Renal pelvis (tissue), 12 donors: ENCODE data around the gene ZNF512B. TPM values are rescaled to one million over a fixed set of nuclear protein-coding genes. Genes with fewer than 3 reads are reported as not detected.
"Not testable (repeated sequence)": the region's sequence is repeated elsewhere in the genome, so short reads cannot be mapped to it uniquely, and the experiment has no call there.

ENCODE experiments used
- DNase-seq: peaks from one replicate; pipeline ENCODE4 v3.0.0-alpha.2; 2013
- long read RNA-seq, 16 experiments: transcript quantifications; one replicate each; lab custom pipeline, GENCODE V29; 2026
- polyA plus RNA-seq, 3 donors: library from polyadenylated mRNA; unstranded; fragments of 120-200 nt; gene quantifications; one replicate each; pipeline ENCODE4 v1.2.1, GENCODE V29; 2013; ENCODE audit not compliant: insufficient read length in 3 of 3

The ZNF512B gene, protein sequence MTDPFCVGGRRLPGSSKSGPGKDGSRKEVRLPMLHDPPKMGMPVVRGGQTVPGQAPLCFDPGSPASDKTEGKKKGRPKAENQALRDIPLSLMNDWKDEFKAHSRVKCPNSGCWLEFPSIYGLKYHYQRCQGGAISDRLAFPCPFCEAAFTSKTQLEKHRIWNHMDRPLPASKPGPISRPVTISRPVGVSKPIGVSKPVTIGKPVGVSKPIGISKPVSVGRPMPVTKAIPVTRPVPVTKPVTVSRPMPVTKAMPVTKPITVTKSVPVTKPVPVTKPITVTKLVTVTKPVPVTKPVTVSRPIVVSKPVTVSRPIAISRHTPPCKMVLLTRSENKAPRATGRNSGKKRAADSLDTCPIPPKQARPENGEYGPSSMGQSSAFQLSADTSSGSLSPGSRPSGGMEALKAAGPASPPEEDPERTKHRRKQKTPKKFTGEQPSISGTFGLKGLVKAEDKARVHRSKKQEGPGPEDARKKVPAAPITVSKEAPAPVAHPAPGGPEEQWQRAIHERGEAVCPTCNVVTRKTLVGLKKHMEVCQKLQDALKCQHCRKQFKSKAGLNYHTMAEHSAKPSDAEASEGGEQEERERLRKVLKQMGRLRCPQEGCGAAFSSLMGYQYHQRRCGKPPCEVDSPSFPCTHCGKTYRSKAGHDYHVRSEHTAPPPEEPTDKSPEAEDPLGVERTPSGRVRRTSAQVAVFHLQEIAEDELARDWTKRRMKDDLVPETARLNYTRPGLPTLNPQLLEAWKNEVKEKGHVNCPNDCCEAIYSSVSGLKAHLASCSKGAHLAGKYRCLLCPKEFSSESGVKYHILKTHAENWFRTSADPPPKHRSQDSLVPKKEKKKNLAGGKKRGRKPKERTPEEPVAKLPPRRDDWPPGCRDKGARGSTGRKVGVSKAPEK
- 10 to 100 TPM; 30.5 to 35.0 (median 32.6) TPM for polyA plus RNA-seq
- long read RNA-seq, donor 1, full-length matches to known transcripts, result 1 of 1 reads
- long read RNA-seq, donor 1, partial matches to known transcripts, result 0 of 1 reads
- long read RNA-seq, donor 1, other reads (novel, unspliced or antisense), result 0 of 1 reads
- long read RNA-seq, donor 2, full-length matches to known transcripts, result 1 of 1 reads
- long read RNA-seq, donor 2, partial matches to known transcripts, result 0 of 1 reads
- long read RNA-seq, donor 2, other reads (novel, unspliced or antisense), result 0 of 1 reads
- long read RNA-seq, donor 3, full-length matches to known transcripts, result 1 of 1 reads
- long read RNA-seq, donor 3, partial matches to known transcripts, result 0 of 1 reads
- long read RNA-seq, donor 3, other reads (novel, unspliced or antisense), result 0 of 1 reads
- long read RNA-seq, donor 4, full-length matches to known transcripts, result 1 of 1 reads
- long read RNA-seq, donor 4, partial matches to known transcripts, result 0 of 1 reads
- long read RNA-seq, donor 4, other reads (novel, unspliced or antisense), result 0 of 1 reads
- long read RNA-seq, donor 5, result 0 reads
- long read RNA-seq, donor 6, full-length matches to known transcripts, result 2 of 2 reads
- long read RNA-seq, donor 6, partial matches to known transcripts, result 0 of 2 reads
- long read RNA-seq, donor 6, other reads (novel, unspliced or antisense), result 0 of 2 reads
- long read RNA-seq, donor 7, full-length matches to known transcripts, result 4 of 4 reads
- long read RNA-seq, donor 7, partial matches to known transcripts, result 0 of 4 reads
- long read RNA-seq, donor 7, other reads (novel, unspliced or antisense), result 0 of 4 reads
- long read RNA-seq, donor 8, result 0 reads
- long read RNA-seq, donor 9, full-length matches to known transcripts, result 3 of 3 reads
- long read RNA-seq, donor 9, partial matches to known transcripts, result 0 of 3 reads
- long read RNA-seq, donor 9, other reads (novel, unspliced or antisense), result 0 of 3 reads
- long read RNA-seq, donor 10, full-length matches to known transcripts, result 2 of 7 reads
- long read RNA-seq, donor 10, partial matches to known transcripts, result 5 of 7 reads
- long read RNA-seq, donor 10, other reads (novel, unspliced or antisense), result 0 of 7 reads
- long read RNA-seq, donor 11, result 0 reads
- long read RNA-seq, donor 12, full-length matches to known transcripts, result 2 of 2 reads
- long read RNA-seq, donor 12, partial matches to known transcripts, result 0 of 2 reads
- long read RNA-seq, donor 12, other reads (novel, unspliced or antisense), result 0 of 2 reads
- long read RNA-seq, donor 13, full-length matches to known transcripts, result 1 of 1 reads
- long read RNA-seq, donor 13, partial matches to known transcripts, result 0 of 1 reads
- long read RNA-seq, donor 13, other reads (novel, unspliced or antisense), result 0 of 1 reads
- long read RNA-seq, donor 14, partial matches to known transcripts, result 6 of 6 reads
- long read RNA-seq, donor 14, other reads (novel, unspliced or antisense), result 0 of 6 reads
- long read RNA-seq, donor 15, full-length matches to known transcripts, result 2 of 2 reads
- long read RNA-seq, donor 15, partial matches to known transcripts, result 0 of 2 reads
- long read RNA-seq, donor 15, other reads (novel, unspliced or antisense), result 0 of 2 reads
- long read RNA-seq, donor 16, full-length matches to known transcripts, result 1 of 1 reads
- long read RNA-seq, donor 16, partial matches to known transcripts, result 0 of 1 reads
- long read RNA-seq, donor 16, other reads (novel, unspliced or antisense), result 0 of 1 reads

DNA sequence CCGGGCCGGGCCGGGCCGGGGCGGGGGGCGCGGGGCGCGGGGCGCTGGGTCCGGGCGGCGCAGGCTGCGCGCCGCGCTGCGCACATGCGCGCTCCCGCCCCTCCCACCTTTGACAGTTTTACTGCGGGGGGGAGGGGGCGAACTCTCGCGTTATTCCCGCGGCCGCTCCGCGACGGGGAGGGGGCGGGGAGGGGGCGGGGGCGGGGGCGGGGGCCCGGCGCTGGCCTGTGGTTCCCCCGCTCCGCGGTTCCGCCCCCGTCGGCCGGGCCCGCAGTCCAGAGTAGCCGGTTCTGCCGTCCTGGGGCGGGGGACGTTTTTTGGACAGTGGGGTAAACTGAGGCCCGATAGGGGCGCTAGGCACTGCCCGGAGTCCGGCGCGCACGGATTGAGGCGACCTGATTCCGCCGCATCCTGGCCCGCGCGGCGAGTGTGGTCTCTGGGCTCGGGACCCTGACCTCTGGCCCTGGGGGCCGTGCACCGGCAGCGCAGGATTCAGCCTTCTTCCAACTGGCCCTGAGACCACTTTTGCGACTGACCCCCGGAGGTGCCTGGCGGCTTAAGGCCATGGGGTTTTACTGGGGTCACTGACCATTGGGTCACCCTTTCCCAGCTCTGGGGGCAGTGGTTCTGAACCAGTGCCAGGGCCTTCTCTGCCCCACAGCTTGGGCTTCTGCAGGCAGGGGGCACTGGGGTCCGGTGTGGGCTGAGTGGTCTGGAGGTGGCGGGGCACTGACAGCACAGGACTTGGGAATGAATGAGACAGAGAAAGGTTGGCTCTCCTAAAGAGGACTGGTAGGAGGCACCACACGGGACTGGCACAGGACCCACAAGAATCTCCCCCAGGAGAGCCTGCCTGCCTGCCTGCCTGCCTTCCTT, at the start of gene ZNF512B:
ZNF512B (minus strand) TSS at position 93 of the 876 bp plus-strand sequence. CDS start 1,980 bp downstream, outside the sequence.
- no peak for DNase-seq

DNA sequence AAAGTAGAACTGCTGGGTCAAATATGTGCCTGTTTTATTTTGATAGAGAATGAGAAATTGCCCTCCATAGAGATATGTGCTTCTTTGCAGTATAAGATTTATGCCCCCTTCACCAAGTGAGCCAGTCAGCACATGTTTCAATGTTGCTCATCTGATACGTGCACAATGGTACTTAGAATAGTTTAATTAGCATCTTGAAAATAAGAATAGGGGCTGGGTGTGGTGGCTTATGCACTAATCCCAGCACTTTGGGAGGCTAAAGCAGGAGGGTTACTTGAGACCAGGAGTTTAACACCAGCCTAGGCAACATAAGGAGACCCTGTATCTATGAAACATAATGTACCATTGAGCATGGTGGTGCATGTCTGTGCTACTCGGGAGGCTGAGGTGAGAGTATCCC, 45.9 kb upstream of the ZNF512B start:
- DNase-seq, result no peak

DNA sequence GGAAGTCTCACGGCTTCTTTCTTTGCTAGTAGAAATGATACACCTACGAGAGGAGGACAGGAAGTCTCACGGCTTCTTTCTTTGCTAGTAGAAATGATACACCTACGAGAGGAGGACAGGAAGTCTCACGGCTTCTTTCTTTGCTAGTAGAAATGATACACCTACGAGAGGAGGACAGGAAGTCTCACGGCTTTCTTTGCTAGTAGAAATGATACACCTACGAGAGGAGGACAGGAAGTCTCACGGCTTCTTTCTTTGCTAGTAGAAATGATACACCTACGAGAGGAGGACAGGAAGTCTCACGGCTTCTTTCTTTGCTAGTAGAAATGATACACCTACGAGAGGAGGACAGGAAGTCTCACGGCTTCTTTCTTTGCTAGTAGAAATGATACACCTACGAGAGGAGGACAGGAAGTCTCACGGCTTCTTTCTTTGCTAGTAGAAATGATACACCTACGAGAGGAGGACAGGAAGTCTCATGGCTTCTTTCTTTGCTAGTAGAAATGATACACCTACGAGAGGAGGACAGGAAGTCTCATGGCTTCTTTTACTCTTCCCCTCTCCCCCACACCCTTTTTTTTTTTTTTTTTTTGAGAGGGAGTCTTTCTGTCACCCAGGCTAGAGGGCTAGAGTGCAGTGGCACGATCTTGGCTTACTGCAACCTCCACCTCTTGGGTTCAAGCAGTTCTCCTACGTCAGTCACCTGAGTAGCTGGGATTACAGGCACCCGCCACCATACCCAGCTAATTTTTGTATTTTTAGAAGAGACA, 42.8 kb upstream of the ZNF512B start:
- not testable (repeated sequence) for DNase-seq

DNA sequence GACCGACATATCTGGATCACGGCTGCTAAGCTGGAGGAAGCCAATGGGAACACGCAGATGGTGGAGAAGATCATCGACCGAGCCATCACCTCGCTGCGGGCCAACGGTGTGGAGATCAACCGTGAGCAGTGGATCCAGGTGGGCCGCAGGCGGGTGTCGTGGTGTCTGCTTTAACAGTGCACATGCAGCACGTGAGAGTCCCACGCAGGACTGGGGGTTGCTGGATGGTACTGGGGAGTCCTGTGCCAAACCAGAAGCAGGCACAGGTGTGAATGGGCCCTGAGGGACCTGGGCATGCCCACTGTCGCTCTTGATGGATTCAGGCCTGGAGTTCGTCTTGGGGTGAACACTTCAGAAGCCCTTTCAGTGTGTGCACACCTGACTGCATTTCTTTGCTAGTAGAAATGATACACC, 41.6 kb upstream of the ZNF512B start:
- no peak for DNase-seq

DNA sequence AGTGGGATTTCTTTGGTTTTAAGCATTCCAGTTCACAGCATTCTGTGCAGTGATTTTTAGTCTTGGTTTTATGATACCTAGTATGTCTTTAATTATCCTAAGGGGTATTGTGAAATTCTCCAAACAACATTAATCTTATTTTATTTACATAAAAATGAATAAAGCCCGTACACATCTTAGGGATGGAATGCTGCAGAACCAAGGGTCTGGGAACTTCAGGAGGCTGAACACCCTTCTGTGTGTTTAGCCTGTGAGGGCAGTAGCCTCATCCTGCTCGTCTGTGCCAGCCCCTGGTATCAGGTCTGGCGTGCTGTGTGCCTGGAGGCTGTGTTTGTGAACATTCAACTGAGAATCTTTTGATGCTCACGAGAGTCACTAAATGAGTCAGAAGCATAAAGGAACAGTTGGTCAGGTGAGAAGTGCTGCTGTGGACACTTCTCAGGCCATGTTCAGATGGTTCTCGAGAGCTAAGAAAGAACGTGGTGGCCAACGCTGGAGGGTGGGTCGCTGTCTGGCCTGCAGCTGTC, 41.0 kb upstream of the ZNF512B start:
- DNase-seq, result no peak

DNA sequence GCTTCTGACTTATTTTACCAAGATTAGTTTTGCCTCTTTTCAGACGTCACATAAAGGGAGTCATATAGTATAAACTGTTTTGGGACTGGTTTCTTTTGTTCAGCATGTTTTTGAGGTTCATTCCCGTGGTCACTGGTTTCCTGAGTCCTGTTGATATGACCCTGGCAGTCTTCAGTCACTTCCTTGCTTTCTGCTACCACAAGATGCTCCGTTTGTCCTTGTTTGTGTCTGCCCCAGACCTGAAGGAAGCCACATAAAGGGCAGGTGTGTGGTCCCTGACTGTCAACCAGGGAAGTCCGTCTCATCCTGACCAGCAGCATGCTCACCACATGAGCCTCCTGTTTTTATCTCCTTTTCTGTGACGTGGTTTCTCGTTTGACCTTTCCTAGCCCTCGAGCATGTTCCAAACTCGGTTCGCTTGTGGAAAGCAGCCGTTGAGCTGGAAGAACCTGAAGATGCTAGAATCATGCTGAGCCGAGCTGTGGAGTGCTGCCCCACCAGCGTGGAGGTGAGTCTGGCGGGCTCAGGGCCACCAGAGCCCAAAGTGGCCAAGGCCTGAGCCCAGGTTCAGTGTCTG, 40.2 kb upstream of the ZNF512B start:
- DNase-seq, result no peak

DNA sequence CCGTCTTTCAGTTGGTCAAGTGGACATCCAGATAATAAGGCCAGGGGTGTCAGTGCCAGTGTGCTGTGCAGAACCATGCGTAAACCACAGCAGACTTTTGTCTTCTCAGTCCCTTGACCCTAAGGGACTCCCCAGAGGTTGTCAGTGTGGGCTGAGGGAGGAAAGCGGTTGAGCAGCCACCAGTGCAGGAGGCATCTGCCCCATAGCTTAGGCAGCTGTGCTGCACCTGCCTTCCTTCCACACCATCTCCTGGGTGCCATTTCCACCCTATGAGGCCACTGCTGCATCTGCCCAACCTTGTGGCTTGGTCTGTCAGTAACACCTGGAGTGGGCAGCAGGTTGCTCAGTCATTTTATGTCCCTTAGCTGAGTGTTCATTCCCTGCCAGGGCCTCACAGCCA, 37.2 kb upstream of the ZNF512B start:
- DNase-seq, result no peak

DNA sequence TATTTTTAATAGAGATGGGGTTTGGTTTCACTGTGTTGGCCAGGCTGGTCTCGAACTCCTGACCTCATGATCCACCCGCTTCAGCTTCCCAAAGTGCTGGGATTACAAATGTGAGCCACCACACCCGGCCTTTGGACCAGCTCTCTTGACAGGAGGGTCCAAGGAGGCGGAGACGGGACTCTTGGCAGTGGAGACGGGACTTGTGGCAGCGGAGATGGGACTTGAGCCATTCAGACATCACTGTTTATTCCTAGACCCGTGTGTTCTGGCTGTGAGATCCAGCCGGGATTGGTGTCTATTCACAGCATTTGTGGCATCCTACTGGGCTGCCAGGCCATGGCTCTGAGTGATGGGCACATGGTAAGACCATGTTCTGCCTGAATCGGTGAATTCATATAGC, 36.8 kb upstream of the ZNF512B start:
- no peak for DNase-seq

DNA sequence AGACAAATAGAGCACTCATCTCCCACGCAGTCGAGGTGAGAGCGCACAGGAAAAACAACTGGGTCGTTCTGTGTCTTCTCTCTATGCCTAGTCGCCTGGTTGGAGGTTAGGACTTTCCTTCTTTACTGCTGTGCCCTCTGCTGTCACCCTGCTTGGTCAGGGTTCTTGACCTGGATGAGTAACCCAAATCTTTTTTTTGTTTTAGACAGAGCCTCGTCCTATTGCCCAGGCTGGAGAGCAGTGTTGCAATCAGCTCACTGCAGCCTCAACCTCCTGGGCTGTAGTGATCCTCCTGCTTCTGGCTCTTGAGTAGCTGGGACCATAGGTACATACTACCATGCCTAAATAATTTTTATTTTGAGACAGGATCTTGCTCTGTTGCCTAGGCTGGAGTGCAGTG, 35.7 kb upstream of the ZNF512B start:
- no peak for DNase-seq

DNA sequence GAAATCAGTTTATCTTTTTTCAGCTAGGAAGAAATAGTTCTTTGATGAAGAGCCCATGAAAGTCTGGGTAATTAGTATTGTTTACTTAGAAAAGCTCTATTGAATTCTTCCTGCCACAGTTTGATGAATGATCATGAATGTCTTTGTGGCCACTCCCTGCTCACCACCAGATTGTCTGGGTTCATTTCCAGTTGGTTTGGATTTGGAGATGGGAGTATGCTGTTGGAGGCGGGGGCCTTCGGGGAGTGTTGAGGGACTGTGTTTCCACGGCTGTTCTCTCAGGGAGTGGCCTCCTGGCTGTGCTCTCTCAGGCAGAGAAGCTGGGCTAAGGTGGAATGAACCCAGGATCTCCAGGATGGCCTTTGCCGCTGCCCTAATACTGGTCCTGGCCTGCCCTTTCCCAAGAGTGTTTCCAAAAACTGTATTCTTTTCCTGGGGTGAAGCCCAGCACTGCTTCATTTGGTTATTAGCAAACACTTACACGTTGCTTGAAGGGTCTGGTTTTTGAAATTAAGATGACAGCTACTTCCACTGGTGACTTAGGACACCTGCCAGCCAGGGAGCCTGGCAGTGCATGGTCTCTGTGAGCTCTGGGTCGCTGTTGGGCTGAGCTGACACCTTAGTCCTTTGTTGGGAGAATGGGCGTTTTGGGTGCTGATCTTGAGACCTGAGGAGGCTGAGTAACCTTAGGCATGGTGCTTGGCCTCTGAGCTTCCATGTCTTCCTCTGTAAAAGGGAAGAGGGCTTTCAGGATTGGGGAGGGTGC, 34.4 kb upstream of the ZNF512B start:
- no peak for DNase-seq

DNA sequence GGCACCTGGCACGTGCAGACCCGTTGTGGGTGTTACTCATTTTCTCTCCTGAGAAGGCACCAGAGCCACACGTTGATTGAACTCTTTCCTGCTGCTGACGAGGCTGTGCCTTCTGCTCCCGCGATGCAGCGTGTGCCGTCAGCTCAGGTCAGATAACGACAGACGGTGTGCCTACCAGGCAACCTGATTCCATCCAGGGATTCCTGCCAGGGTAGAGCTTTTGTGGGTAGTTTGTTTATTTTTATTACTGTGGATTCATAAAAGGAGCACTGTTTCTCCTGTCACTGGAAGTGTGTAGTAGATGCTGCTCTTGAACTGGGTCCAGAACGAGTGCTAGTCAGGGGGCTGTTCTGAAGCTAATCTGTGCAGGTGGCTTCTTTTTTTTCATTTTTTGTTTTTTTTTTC, 31.9 kb upstream of the ZNF512B start:
- DNase-seq, result no peak

DNA sequence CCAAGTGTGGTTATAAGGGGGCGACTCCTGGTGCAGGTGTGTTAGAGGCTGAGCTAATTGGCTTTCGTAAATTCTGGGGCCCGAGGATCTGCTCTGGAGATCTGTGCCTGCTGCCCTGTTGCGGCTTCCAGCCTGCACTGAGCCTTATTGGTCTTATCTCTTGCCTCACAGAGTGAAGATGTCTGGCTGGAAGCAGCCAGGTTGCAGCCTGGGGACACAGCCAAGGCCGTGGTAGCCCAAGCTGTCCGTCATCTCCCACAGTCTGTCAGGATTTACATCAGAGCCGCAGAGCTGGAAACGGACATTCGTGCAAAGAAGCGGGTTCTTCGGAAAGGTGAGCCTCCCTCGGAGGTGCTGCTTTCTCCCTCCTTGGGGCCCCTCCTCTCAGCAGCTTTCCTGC, 31.2 kb upstream of the ZNF512B start:
- DNase-seq, result no peak

DNA sequence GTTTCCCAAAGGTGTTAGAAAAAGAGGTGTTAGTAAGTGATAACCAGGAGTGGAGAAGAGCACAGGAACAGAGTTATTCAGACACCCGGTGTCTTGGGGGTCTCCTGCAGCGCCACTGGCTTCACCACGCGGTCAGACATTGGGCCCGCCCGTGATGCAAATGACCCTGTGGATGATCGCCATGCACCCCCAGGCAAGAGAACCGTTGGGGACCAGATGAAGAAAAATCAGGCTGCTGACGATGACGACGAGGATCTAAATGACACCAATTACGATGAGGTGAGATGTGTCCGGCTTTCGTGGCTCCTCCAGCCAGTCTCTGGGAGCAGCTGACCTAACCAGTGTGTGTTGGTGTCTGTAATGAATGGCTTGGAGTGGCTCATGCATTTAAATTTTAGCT, 13.2 kb upstream of the ZNF512B start:
- DNase-seq, result no peak

DNA sequence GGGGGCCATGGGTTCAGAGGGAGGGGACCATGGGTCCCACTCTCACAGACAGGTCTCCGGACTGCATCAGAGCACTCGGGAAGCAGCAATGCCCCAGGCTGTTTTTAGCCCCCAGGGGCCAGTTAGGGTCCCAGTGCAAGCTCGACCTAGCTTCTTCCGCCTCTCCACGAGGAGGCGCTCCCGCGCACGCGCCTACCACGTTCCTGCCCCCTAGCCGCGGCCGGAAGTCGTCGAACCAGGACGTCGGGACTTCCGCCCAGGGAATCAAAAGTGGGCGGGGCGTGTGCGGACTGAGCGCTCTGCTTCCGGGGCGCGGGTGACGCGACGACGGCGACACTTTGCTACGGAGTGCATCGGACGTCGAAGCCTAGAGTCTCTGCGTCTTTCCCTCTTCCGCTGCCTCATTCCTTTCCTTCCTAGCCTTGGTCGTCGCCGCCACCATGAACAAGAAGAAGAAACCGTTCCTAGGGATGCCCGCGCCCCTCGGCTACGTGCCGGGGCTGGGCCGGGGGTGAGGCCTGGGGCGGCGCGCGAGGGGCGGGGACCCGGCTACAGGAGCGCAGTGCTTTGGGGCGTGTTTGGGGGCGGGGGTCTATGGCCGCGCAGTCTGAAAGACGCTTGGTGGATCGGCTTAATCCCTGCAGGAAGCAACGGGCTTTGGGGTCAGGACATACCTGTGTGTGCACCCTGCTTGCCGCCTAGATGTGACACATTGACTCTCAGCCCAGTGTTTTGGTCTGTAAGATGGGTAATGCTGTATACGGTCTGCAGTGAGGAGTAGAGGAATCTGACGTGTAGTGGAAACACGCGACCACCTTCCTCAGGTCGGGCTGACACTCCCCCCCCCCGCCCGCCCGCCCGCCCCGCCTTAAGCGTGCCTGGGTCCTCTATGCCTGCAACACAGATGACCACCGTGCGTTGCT, 11.3 kb upstream of the ZNF512B start, which contains the start of gene PRPF6:
PRPF6 (plus strand) TSS at position 327 of the 923 bp plus-strand sequence; CDS start at position 441, 114 bp downstream.
- DNase-seq, result peak; percentile 96
